ENCODE results near the gene HDAC5.

The HDAC5 gene

DNA sequence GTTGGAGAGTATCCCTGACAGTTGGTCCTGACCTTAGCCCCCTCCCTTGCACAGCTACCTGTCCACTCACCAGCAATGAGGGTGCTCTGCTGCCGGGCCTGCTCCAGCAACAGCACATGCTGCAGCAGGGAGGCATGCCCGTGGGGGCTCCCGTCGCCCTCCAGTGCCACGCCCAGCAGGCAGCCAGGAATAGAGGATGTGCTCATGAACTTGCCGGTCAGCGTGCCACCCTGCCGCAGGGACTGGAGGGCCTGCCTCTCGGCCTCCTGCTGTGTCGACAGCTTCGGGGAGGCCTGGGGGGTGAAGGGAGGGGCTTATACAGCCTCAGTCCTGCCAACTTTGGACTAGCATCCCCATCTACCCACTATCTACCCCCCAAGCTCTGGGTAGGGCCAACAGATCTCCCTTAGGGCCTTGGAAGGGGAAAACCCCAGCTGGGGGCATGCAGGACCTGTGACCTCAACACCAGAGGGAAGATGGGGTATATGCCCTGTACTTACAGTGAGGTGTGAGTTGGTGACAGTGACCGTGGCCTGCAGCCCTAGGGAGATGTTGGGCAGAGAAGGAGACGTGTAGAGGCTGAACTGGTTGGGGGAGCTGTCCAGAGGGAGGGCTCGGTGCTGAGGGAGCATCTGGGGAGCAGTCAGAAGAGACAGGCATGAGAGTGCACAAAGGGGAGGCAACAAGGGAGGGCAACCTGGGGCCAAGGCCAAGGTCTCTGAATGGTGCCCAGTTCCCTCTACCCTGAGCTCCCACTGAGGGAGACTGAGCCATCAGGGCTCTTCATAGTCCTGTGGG is 32.0 kb downstream of the HDAC5 start:
- DNase-seq (ENCODE audit: low read depth in 4 of 4, low spot score in 1 of 4), result no peak

DNA sequence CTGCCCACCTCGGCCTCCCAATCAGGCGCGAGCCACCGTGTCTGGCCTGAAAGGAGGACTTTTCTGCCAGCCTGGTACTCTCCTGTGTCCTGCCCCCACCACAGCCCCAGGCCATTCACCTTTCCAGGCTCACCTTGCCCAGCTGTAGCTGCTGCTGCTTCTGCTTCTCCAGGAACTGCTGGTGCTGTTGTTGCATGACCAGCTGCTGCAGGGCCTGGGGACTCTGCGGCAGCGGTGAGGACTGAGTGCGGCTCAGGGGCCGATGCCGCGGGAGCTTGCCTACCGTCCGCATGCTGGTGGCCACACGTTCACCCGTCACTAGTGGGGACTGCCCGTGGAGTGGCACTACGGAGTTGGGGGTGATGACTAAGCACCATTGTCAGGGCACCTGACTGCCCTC is 35.2 kb downstream of the HDAC5 start:
- no peak for DNase-seq (ENCODE audit: low read depth in 4 of 4, low spot score in 1 of 4)

DNA sequence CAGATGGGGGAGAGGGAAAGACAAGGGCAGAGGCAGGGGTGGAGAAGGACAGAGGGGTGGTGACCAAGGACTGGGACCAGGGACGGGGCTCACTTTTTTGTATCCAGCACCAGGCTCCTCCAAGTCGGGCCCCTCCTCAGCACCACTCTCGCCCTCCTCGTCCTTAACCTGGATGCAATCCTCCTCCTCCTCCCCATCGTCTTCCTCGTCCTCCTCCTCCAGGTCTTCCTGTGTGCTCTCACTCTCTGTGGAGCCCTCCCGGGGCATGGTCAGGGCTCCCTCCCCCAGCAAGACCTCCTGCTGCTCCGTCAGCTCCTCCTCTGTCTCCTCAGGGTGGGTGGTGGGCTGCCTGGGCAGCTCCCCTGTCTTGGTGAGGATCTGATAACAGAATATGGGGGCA is 36.1 kb downstream of the HDAC5 start:
- DNase-seq (ENCODE audit: low read depth in 4 of 4, low spot score in 1 of 4), result no peak

DNA sequence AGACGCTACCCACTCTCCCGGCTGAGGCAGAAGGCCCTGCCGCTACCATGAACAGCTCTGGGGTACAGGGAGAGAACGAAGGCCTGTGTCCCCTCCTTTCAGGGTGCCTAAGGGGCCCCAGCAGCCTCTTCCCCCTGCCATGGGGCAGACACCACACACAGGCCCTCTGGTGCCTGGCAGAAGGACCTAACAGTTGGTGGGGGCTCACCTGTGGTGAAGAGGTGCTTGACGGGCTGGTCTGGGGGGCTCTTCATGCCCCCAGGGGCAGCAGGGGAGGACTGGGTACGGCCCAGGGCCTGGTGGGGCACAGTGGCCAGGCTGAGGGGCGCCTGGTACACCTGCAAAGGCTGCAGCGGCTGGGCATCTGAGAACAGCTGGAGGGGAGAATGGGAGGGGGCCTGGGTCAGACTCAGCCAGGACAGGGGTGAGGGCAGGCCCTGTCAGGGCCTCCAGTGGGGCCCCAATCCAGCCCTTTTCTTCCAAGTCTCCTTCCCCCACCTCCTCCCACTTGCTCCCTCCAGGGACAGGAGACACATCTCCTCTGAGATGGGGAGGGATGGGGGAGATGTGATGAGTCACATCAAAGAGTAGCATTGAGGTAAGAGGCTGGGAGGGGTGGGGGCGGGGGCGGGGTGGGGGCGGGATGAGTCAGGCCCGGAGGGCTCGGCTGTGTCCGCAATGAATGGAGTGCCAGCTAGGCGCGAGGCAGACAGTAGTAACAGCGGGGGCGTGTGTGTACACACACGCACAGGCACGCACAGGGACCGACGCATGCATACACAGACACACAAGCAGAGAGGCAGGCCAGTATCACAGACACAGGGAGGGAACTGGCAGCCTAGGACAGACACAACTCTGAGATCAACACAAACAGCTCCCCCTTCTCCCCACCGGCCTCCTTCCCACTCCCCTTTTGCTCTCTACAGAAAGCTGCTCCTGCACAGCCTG is 36.8 kb downstream of the HDAC5 start:
- DNase-seq (ENCODE audit: low read depth in 4 of 4, low spot score in 1 of 4), result peak in 3 of 4 experiments; percentile 34 to 50 (median 38)

DNA sequence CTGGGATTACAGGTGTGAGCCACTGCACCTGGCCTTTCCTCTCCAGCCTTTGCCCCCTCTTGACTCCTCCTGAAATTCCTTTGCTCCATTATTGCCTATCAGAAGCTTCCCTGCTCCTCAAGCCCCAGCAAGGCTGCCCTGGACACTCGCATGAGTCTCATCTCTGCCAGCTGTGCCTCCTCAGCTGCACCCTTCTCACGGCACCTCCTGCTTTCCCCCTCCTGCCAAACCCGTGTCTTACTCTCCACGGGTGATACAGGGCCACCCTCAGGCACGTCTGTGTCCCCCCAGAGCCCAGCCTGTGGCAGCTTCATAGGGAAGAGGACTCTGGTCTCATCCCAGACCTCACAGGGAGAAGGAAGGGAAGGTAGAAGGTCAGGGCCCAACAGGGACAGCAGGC is 37.5 kb downstream of the HDAC5 start:
- no peak for DNase-seq (ENCODE audit: low read depth in 4 of 4, low spot score in 1 of 4)

DNA sequence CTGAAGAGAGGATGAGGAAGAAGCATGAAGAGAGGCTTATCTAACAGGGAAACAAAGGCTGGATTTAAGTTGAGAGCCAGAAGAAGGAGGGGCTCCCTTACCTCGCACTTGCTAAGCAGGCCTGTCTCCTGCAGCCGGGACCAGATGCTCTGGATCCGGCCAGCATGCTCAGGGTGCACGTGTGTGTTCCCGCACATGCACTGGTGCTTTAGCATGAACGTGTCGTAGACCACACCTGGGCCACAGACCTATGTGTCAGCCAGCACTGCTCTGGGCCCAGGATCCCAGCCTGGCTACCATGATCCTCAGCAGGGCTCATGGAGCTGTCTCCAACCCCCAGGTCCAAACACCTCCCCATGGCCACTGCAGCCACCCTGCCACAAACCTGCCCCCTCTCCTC is 38.5 kb downstream of the HDAC5 start:
- DNase-seq (ENCODE audit: low read depth in 4 of 4, low spot score in 1 of 4), result no peak

DNA sequence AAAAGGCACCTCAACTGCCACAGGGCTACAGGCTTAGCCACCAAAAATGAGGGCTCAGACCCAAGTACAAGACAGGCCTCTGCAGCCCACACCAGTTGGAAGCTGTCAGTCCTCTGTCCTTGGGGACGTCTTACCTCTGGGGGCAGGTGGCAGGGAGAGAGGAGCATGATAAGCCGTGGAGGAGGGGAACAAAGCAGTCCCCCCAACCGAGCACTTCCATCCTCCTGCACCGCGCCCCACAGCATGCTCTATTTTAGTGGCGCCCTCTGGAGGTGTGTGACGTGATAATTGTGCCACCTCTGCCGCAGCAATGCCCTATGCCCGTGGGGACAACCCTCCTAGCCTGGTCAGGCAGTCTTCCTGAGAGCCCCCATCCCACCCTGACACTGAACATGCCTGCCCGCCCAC is 39.3 kb downstream of the HDAC5 start:
- peak in 3 of 4 experiments; percentile 27 to 32 (median 30) for DNase-seq (ENCODE audit: low read depth in 4 of 4, low spot score in 1 of 4)

DNA sequence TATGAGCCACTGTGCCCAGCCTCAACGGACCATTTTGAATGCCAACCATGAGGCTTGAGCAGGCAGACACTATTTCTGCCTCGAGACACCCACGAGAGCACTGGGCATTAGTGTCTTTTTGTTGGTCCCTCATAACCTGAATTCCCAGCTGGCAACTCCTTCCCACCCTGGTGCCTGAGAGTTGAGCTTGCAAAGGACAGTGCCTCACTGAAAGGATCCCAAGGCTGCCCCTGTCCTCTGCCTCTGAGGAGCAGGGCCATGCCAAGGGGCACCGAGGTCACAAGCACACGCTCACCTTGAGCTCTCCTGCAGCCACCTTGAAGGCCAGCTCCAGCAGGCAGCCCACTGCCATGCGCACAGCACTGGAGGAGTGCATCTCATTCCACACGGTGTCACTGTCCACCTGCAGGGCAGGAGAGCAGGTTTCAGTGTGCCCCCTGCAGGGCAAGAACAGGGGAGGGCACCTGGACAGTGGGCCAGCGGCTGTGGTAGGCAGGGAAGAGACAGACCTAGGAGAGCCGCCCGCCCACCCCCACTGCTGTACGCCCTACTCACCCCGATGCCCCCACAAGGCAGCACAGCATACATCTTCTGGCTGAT is 40.1 kb downstream of the HDAC5 start:
- no peak for DNase-seq (ENCODE audit: low read depth in 4 of 4, low spot score in 1 of 4)

DNA sequence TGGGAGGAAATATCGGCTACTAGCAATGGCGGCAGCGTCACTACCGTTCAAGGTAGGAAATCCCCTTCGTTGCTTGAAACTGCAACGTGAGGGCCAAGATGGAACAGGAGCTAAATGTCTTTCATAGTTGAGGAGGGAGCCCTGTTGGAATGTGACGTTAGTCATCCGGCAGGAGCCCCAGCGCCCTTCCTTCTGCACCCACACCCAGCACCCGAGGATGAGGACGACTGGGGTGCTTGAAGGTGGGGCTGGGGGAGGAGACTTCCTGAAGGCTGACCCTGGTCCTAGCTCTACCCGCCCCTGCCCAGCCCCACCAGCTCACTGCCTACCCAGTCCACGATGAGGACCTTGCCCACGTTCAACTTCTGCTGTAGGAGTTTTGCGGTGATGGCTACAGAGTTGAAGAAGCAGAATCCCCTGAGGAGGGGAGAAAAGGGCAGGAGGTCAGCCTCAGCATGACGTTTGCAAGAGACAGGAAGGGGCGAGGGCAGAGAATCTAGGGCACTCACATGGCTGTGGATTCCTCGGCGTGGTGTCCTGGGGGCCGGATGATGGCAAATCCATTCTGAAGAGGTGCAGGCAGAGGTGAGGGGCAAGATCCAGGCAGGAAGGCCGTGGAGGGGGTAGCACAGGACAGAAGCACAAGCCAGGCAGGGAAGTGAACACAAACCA is 41.0 kb downstream of the HDAC5 start:
- DNase-seq (ENCODE audit: low read depth in 4 of 4, low spot score in 1 of 4), result no peak

DNA sequence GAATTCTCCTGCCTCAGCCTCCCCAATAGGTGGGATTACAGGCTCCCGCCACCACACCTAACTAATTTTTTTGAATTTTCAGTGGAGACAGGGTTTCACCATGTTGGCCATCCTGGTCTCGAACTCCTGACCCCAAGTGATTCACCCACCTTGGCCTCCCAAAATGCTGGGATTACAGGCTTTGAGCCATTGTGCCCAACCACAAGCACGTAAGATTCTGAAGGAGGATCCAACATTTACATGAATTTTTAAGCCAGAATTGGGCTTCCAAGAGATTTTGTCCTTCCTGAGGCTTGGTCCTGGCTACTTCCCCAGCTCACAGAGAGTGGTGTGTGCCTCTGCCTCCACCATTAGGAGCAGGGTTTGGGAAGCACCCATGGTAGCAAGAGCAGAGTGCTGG is 41.8 kb downstream of the HDAC5 start:
- no peak for DNase-seq (ENCODE audit: low read depth in 4 of 4, low spot score in 1 of 4)

DNA sequence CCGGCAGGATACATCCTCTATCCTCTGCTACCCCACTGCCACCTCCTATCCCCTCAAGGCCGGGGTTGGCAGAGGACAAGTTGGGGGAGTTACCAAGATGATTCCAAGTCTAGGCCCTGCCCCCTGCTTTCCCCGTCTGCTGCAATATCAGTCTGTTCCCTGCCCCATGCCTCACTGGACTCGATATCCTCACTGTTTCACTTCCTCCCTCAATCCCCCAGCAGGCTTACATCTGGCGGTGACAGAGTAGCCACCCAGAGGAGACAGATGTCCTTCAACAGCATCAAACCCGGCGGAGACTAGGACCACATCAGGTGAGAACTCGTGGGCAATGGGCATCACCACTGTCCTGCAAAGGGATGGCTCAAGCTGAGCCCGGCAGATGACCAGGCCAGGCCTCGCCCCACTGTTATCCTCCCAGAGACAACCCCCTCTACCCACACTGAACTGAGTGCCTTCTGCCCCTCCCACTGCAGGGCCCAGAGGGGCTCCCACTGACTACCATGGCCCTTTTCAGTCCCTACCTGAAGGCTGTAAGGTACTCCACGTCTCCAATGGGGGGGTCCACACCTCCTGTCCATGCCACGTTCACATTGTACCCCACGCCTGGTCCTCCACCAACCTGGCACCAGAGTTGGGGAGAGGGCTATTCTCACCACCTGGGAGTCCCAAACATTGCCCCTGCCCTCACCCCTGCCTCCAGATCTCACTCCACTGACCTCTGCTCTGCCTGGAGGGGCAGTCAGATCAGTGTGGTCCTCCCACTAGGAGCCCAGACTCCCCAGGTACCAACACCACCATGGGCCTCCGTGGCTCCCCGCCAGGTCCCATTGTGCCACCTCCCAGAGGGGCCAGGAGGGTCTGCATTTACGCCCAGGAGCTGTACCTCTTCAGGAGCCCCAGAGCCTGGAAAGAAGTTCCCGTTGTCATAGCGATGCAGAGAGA is 43.3 kb downstream of the HDAC5 start:
- DNase-seq (ENCODE audit: low read depth in 4 of 4, low spot score in 1 of 4), result no peak

DNA sequence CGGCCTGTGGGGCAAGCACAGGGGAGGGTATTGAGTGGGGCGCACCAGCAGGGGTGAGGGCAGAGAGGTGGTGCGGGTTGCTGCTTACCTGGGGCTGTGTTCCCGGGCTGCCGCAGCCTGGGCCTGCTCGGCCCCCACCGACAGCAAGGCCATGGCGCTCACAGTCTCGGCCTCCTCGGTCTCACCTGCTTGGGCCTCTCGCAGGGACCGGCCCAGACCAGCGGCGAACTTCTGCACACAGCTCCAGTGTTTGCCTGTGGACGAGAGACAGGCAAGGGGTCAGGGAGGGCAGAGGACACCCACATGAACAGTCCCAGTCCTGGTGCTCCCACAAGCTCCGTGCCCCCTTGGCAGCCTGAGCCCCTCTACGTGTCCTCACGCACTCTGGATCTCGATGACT is 45.0 kb downstream of the HDAC5 start:
- no peak for DNase-seq (ENCODE audit: low read depth in 4 of 4, low spot score in 1 of 4)

DNA sequence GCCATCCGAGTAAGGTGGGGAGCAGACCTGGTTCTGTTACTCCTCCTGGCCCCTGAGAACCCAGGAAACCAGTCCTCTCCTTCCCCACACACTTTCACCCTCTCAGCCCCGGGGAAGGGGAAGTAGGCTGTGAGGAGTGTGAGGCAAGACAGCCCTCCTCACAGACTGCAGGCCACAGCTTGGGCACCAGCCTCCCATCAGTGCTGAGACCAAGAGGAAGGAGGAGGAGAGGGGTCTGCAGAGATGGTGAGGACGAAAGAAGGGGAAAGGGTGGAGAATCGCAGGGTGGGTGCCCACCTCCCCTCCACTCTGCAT is 45.9 kb downstream of the HDAC5 start:
- DNase-seq (ENCODE audit: low read depth in 4 of 4, low spot score in 1 of 4), result no peak

DNA sequence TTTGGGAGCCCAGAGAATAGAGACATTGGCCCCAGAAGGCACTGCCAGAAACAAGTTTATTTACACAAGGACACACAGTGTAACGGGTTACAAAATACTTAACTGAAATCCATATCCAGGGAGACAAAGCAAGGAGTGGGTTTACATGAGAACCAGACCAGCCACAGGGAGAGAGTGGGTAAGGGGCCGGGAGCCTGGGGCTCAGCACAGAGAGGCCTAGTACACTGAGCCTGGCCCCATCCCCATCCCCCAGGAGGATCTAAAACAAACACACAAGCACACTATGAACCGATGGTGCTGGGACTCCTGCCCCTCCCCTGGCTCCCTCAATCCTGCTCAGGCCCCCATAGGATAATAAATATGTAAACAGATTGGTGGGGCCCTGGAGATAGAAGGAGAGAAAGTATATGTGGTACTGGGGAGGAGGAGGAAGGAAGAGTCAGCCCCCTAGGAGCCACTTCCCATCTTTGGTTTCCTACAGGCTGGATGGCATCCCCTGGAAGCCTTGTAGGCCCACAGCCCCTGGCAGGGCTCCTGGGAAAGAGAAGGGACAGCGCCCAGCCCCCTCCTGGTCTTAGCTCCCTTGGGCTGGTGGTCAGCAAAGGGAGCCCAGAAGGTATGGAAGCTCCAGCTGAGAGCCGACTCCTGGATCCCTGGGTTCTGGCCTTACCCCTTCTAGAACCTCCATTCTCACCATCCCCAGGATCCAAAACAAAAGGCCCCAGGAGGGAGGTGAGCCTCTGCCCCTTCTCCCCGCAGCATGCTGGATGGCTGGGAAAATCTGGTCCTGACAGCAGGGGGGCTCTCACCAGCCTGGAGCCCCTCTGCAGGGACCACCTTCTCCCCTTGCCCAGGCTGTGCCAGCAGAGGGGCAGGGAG is 46.5 kb downstream of the HDAC5 start:
- DNase-seq (ENCODE audit: low read depth in 4 of 4, low spot score in 1 of 4), result no peak

DNA sequence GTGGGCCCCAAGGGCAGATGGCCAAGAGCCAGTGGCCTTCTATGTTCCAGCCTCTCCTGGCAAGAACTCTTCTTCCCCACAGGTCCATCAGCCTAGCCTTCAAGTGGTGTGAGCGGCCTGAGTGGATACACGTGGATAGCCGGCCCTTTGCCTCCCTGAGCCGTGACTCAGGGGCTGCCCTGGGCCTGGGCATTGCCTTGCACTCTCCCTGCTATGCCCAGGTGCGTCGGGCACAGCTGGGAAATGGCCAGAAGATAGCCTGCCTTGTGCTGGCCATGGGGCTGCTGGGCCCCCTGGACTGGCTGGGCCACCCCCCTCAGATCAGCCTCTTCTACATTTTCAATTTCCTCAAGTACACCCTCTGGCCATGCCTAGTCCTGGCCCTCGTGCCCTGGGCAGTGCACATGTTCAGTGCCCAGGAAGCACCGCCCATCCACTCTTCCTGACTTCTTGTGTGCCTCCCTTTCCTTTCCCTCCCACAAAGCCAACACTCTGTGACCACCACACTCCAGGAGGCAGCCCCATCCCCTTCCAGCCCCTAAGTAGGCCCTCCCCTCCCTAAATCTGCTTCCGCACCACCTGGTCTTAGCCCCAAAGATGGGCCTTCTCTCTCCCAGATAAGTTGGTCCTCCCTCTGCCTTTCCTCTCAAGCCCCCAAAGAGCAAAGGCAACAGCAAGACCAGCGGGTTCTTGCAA is 47.7 kb downstream of the HDAC5 start:
- no peak for DNase-seq (ENCODE audit: low read depth in 4 of 4, low spot score in 1 of 4)

DNA sequence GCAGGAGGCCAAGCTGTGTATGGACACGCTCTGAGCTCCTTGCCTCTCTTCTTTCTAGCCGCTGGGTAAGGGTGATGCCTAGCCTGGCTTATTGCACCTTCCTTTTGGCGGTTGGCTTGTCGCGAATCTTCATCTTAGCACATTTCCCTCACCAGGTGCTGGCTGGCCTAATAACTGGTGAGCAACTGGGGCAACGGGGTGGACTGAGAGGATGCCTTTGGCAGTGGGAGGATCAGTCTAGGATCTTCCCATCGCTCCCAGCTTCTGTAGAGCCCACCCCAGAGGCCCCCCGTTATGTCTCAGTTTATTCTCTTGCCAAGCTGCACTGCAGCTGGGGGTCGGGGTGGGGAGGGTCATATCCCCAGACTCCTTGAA is 48.5 kb downstream of the HDAC5 start:
- DNase-seq (ENCODE audit: low read depth in 4 of 4, low spot score in 1 of 4), result no peak

DNA sequence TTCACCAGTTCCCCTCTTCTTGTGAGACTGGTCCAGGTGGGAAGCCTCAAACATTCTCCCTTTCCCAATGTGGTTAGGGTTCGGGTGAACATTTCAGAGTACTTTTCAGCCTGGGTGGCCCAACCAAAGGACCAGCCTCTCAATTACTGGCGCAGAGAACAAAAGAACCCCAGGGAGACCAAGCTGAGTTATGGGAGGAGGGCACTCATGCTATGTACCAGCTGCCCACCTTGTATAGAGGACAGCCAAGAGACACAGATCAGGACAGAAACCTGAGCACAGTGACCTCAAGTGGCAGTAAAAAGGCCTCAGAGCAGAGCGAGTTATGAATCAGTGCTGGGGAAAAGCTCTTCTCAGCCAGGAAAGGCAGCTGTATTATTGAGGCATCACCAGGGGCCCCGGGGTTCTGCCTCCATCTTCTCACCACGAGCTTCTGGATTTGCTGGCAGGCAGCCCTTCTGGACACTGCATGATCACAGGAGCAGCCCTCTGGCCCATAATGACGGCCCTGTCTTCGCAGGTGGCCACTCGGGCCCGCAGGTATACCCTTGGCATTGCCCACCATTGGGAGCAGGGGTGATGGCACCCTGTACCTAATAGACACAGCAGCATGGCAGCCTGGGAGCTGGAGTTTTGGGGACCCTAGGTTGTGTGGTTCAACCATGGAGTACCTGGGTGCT is 49.1 kb downstream of the HDAC5 start:
- no peak for DNase-seq (ENCODE audit: low read depth in 4 of 4, low spot score in 1 of 4)

DNA sequence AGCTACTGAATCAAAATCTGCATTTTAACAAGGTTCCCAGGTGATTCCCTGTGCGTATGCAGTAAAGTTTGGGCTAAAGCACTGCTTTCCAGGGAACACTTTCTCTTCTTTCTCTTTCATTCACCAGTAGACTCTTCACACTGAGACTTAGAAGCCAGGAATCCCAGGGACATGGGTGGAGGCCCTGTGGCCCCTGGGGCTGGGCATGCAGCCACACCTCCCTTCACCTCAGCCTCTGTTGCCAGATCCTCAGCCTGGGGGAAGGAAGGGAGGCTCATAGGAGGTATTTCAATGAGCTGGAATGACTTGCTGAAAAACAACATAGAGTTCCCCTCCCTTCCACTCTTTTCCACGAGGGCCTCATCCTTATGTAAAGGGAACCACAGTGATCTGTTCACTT is 51.7 kb downstream of the HDAC5 start:
- DNase-seq (ENCODE audit: low read depth in 4 of 4, low spot score in 1 of 4), result no peak

Data from stimulated activated CD4-positive, alpha-beta T cell treated with anti-CD3 and anti-CD28 coated beads, Interleukin-1b, Interleukin-23, amount 100 ng/mL, for 24 hours (primary cell).